SK-N-MC (cell line): ENCODE measurements around the gene CAPG.

Experiments used
- EZH2 ChIP-seq: fragments of 200-600 bp; sonication (generic); IDR thresholded peaks from one replicate; pipeline ENCODE4 v1.6.1; 2017; ENCODE audit warnings: antibody characterized with exemption
- FOXP2 ChIP-seq: optimal IDR thresholded peaks from 2 replicates; pipeline ENCODE3; 2011; ENCODE audit warnings: mild to moderate bottlenecking, moderate library complexity; ENCODE audit not compliant: insufficient read depth; ENCODE audit errors: extremely low read length, control extremely low read depth
- POLR2AphosphoS5 ChIP-seq: IDR thresholded peaks from 2 replicates; pipeline ENCODE4 v1.6.1; 2012; ENCODE audit warnings: mild to moderate bottlenecking, low read depth, low read length, borderline replicate concordance

DNA sequence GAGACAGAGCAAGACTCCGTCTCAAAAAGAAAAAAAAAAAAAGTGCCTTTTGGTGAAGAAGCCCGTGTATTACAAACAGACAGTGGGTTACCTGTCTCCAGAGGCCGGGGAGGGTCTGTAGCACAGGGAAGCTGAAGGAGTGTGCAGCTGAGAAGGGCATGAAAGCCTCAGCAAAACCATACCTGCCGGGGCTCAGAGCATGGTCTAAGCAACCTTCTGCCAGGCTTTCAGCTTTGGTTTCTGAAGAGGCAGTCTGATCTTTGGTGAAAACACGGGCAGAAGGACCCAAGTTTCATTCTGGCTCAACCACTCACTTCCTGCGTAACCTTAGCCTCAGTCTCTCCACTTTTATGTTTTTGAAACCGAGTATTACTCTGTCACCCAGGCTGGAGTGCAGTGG lies 29.8 kb upstream of the CAPG start:
- no peak for TF ChIP-seq POLR2AphosphoS5
- no peak for TF ChIP-seq EZH2
- TF ChIP-seq FOXP2, result no peak
